Parathyroid adenoma (tissue), 2 donors: ENCODE results near the gene FANCD2.

Source experiments
- H2AFZ ChIP-seq: fragments of 300-600 bp; sonication (generic); one replicate; pipeline ENCODE4 v1.7.0; 2017; ENCODE audit warnings: antibody characterized with exemption, mild to moderate bottlenecking
- H3K27ac ChIP-seq: fragments of 300-600 bp; sonication (generic); one replicate; pipeline ENCODE4 v1.7.0; 2017
- H3K27me3 ChIP-seq: fragments of 300-600 bp; sonication (generic); one replicate; pipeline ENCODE4 v1.7.0; 2017; ENCODE audit warnings: low read length; ENCODE audit not compliant: control insufficient read depth, insufficient read depth
- H3K36me3 ChIP-seq: fragments of 300-600 bp; sonication (generic); one replicate; pipeline ENCODE4 v1.7.0; 2017; ENCODE audit warnings: low read length; ENCODE audit not compliant: control insufficient read depth, insufficient read depth
- H3K4me1 ChIP-seq: fragments of 300-600 bp; sonication (generic); one replicate; pipeline ENCODE4 v1.7.0; 2017; ENCODE audit warnings: control low read depth
- H3K4me2 ChIP-seq: fragments of 300-600 bp; sonication (generic); one replicate; pipeline ENCODE4 v1.7.0; 2017; ENCODE audit warnings: low read length
- H3K4me3 ChIP-seq: fragments of 300-600 bp; sonication (generic); one replicate; pipeline ENCODE4 v1.7.0; 2017; ENCODE audit warnings: low read depth, low read length
- H3K79me2 ChIP-seq: fragments of 300-600 bp; sonication (generic); one replicate; pipeline ENCODE4 v1.7.0; 2017; ENCODE audit warnings: control low read depth
- H3K9ac ChIP-seq: fragments of 300-600 bp; sonication (generic); one replicate; pipeline ENCODE4 v1.7.0; 2017; ENCODE audit warnings: mild to moderate bottlenecking
- H3K9me3 ChIP-seq: fragments of 300-600 bp; sonication (generic); one replicate; pipeline ENCODE4 v1.7.0; 2017; ENCODE audit warnings: low read length; ENCODE audit not compliant: control insufficient read depth
- CTCF ChIP-seq: fragments of 300-600 bp; sonication (generic); IDR thresholded peaks from one replicate; pipeline ENCODE4 v1.7.0; 2017; ENCODE audit warnings: antibody characterized with exemption, mild to moderate bottlenecking
- donor health status: primary hyperparathyroidism.

Gene FANCD2

GRCh38 chr3:10021856-10022775 is 4.1 kb upstream of the FANCD2 start:
- Histone ChIP-seq H2AFZ (no peak overlapping the region), H3K9me3 (no peaks in the 10 kb centered on the region), H3K36me3 (no peaks in the 10 kb centered on the region), H3K27ac (no peak overlapping the region), H3K4me3 (no peak overlapping the region), H3K9ac (no peak overlapping the region), H3K27me3 (no peaks in the 10 kb centered on the region), H3K4me1 (no peaks in the 10 kb centered on the region), H3K79me2 (peaks cover 5% of the 10 kb centered on the region), H3K4me2 (no peak overlapping the region)
- no peak for TF ChIP-seq CTCF

GRCh38 chr3:10023587-10024310 is 2.5 kb upstream of the FANCD2 start:
- H3K9ac ChIP-seq: no peak overlapping the region
- no peaks in the 10 kb centered on the region for H3K27me3 ChIP-seq
- no peaks in the 10 kb centered on the region for H3K9me3 ChIP-seq
- no peaks in the 10 kb centered on the region for H3K36me3 ChIP-seq
- no peaks in the 10 kb centered on the region for H3K4me1 ChIP-seq
- TF ChIP-seq CTCF: no peak
- H3K4me3 ChIP-seq: no peak overlapping the region
- no peak overlapping the region for H3K4me2 ChIP-seq
- H2AFZ ChIP-seq: no peak overlapping the region
- no peak overlapping the region for H3K27ac ChIP-seq
- H3K79me2 ChIP-seq: peaks cover 5% of the 10 kb centered on the region

- Histone ChIP-seq H3K4me2 (peak overlapping the region; percentile 86), H3K9ac (no peak overlapping the region), H3K36me3 (no peaks in the 10 kb centered on the region), H3K27me3 (no peaks in the 10 kb centered on the region), H2AFZ (peak overlapping the region; percentile 97), H3K27ac (peak overlapping the region; percentile 67), H3K79me2 (peaks cover 5% of the 10 kb centered on the region), H3K4me1 (no peaks in the 10 kb centered on the region), H3K4me3 (peak overlapping the region; percentile 94), H3K9me3 (no peaks in the 10 kb centered on the region)
- TF ChIP-seq CTCF: no peak
These were observed 793 bp upstream of the FANCD2 start for GRCh38 chr3:10025205-10026083.

GRCh38 chr3:10041034-10041433 is 14.8 kb downstream of the FANCD2 start:
- Histone ChIP-seq H2AFZ (no peak overlapping the region), H3K9me3 (no peaks in the 10 kb centered on the region), H3K9ac (no peak overlapping the region), H3K36me3 (no peaks in the 10 kb centered on the region), H3K4me3 (no peak overlapping the region), H3K4me1 (peaks cover 5% of the 10 kb centered on the region), H3K27me3 (no peaks in the 10 kb centered on the region), H3K27ac (no peak overlapping the region), H3K79me2 (no peaks in the 10 kb centered on the region), H3K4me2 (no peak overlapping the region)
- TF ChIP-seq CTCF: no peak
